H9 (cell line): ENCODE measurements around the gene FSIP1. TPM values are rescaled to one million over a fixed set of nuclear protein-coding genes. Genes with fewer than 3 reads are reported as not detected.

Source experiments
- DNase-seq: peaks from one replicate; pipeline ENCODE4 v3.0.0-alpha.2; 2017
- H2AFZ ChIP-seq: one replicate; pipeline ENCODE4 v1.6.1; 2013; ENCODE audit warnings: mild to moderate bottlenecking, low read length, control low read depth, moderate library complexity
- H2AK5ac ChIP-seq: 2 replicates; pipeline ENCODE4 v1.6.1; 2013; ENCODE audit warnings: low read length, control low read depth, mixed read lengths; ENCODE audit not compliant: insufficient read length
- H2BK120ac ChIP-seq: one replicate; pipeline ENCODE4 v1.6.1; 2013; ENCODE audit warnings: low read depth, mild to moderate bottlenecking, low read length, control low read depth, inconsistent platforms; ENCODE audit not compliant: poor library complexity, severe bottlenecking
- H2BK12ac ChIP-seq: 2 replicates; pipeline ENCODE4 v1.6.1; 2013; ENCODE audit warnings: low read length, control low read depth, mixed read lengths, low read depth; ENCODE audit not compliant: insufficient read length
- H2BK15ac ChIP-seq: 2 replicates; pipeline ENCODE4 v1.6.1; 2013; ENCODE audit warnings: low read depth, low read length, control low read depth
- H2BK20ac ChIP-seq: one replicate; pipeline ENCODE4 v1.6.1; 2013; ENCODE audit warnings: low read depth, mild to moderate bottlenecking, low read length, control low read depth, inconsistent platforms; ENCODE audit not compliant: poor library complexity, severe bottlenecking
- H2BK5ac ChIP-seq: 2 replicates; pipeline ENCODE4 v1.6.1; 2013; ENCODE audit warnings: low read length, control low read depth, mixed read lengths; ENCODE audit not compliant: insufficient read length
- H3K14ac ChIP-seq: 2 replicates; pipeline ENCODE4 v1.6.1; 2013; ENCODE audit warnings: low read length, control low read depth; ENCODE audit not compliant: insufficient read depth
- H3K18ac ChIP-seq: 2 replicates; pipeline ENCODE4 v1.6.1; 2013; ENCODE audit warnings: low read depth, mild to moderate bottlenecking, mixed read lengths, low read length, control low read depth; ENCODE audit not compliant: insufficient read length
- H3K23ac ChIP-seq: 2 replicates; pipeline ENCODE4 v1.6.1; 2013; ENCODE audit warnings: low read length, control low read depth, mixed read lengths, low read depth; ENCODE audit not compliant: insufficient read length
- H3K23me2 ChIP-seq: 2 replicates; pipeline ENCODE4 v1.6.1; 2013; ENCODE audit warnings: low read depth, mild to moderate bottlenecking, mixed read lengths, low read length, control low read depth; ENCODE audit not compliant: insufficient read length, poor library complexity, severe bottlenecking
- H3K27ac ChIP-seq: 2 replicates; pipeline ENCODE4 v1.5.1; 2013; ENCODE audit warnings: low read length, control low read depth, mixed read lengths, low read depth; ENCODE audit not compliant: insufficient read length
- H3K27me3 ChIP-seq: 2 replicates; pipeline ENCODE4 v1.6.1; 2013; ENCODE audit warnings: low read length, control low read depth, inconsistent platforms; ENCODE audit not compliant: insufficient read depth
- H3K4ac ChIP-seq: 2 replicates; pipeline ENCODE4 v1.6.1; 2013; ENCODE audit warnings: low read depth, mild to moderate bottlenecking, control low read depth, inconsistent platforms, low read length, moderate library complexity
- H3K4me1 ChIP-seq: 2 replicates; pipeline ENCODE4 v1.6.1; 2013; ENCODE audit warnings: low read length, control low read depth, inconsistent platforms; ENCODE audit not compliant: insufficient read depth
- H3K4me2 ChIP-seq: 2 replicates; pipeline ENCODE4 v1.6.1; 2013; ENCODE audit warnings: low read length, control low read depth, mixed read lengths; ENCODE audit not compliant: insufficient read length, insufficient read depth
- H3K56ac ChIP-seq: 2 replicates; pipeline ENCODE4 v1.6.1; 2013; ENCODE audit warnings: low read depth, mild to moderate bottlenecking, mixed read lengths, low read length, control low read depth; ENCODE audit not compliant: insufficient read length
- H3K79me1 ChIP-seq: 2 replicates; pipeline ENCODE4 v1.6.1; 2013; ENCODE audit warnings: low read depth, mild to moderate bottlenecking, moderate library complexity, low read length, control low read depth, inconsistent platforms; ENCODE audit not compliant: insufficient read depth, poor library complexity, severe bottlenecking
- H3K79me2 ChIP-seq: 2 replicates; pipeline ENCODE4 v1.6.1; 2013; ENCODE audit warnings: low read length, control low read depth, inconsistent platforms; ENCODE audit not compliant: insufficient read depth
- H3K9ac ChIP-seq: 2 replicates; pipeline ENCODE4 v1.6.1; 2013; ENCODE audit warnings: low read length, control low read depth, mixed read lengths; ENCODE audit not compliant: insufficient read length; ENCODE audit errors: extremely low read depth
- H3K9me3 ChIP-seq: one replicate; pipeline ENCODE4 v1.6.1; 2013; ENCODE audit warnings: low read depth, low read length, inconsistent platforms; ENCODE audit not compliant: control insufficient read depth
- H3T11ph ChIP-seq: one replicate; pipeline ENCODE4 v1.6.1; 2013; ENCODE audit warnings: mild to moderate bottlenecking, low read length, control low read depth, inconsistent platforms
- H4K20me1 ChIP-seq: one replicate; pipeline ENCODE4 v1.6.1; 2013; ENCODE audit not compliant: control insufficient read depth, insufficient read length, insufficient read depth
- H4K5ac ChIP-seq: 2 replicates; pipeline ENCODE4 v1.6.1; 2013; ENCODE audit warnings: low read depth, mild to moderate bottlenecking, mixed read lengths, low read length, control low read depth; ENCODE audit not compliant: insufficient read length
- H4K8ac ChIP-seq: replicated peaks from 2 replicates; pipeline ENCODE4 v1.6.1; 2013; ENCODE audit warnings: low read length, control low read depth, mixed read lengths, low read depth; ENCODE audit not compliant: insufficient read length
- H4K91ac ChIP-seq: 2 replicates; pipeline ENCODE4 v1.6.1; 2013; ENCODE audit warnings: low read depth, mild to moderate bottlenecking, moderate library complexity, mixed read lengths, low read length, control low read depth; ENCODE audit not compliant: insufficient read length
- H3K27ac Mint-ChIP-seq, 3 experiments: 2 replicates in 2 of 3; 3 replicates in 1 of 3; pipeline ENCODE4 v1.8.0; 2020 to 2021; ENCODE audit warnings: mixed read lengths in 3 of 3, mild to moderate bottlenecking in 1 of 3, moderate library complexity in 1 of 3
- H3K27me3 Mint-ChIP-seq: 2 replicates; pipeline ENCODE4 v1.8.0; 2021; ENCODE audit warnings: low read depth, mild to moderate bottlenecking, moderate library complexity, mixed read lengths
- H3K36me3 Mint-ChIP-seq, 3 experiments: 2 replicates in 2 of 3; 3 replicates in 1 of 3; pipeline ENCODE4 v1.8.0; 2020 to 2021; ENCODE audit warnings: low read depth in 3 of 3, mixed read lengths in 3 of 3; ENCODE audit not compliant: insufficient read depth in 1 of 3
- H3K4me1 Mint-ChIP-seq, 2 experiments: 2 replicates each; pipeline ENCODE4 v1.8.0; 2020; ENCODE audit warnings: mixed read lengths in 2 of 2
- H3K4me3 Mint-ChIP-seq, 2 experiments: 2 replicates in 1 of 2; 3 replicates in 1 of 2; pipeline ENCODE4 v1.8.0; 2020 to 2021; ENCODE audit warnings: mild to moderate bottlenecking in 2 of 2, mixed read lengths in 2 of 2, moderate library complexity in 1 of 2
- H3K9me3 Mint-ChIP-seq, 2 experiments: 2 replicates in 1 of 2; 3 replicates in 1 of 2; pipeline ENCODE4 v1.8.0; 2020; ENCODE audit warnings: mild to moderate bottlenecking in 2 of 2, mixed read lengths in 2 of 2, moderate library complexity in 1 of 2
- CTCF ChIP-seq: fragments of 200-600 bp; sonication (generic); conservative IDR thresholded peaks from 3 replicates; pipeline ENCODE4 v1.8.0; 2021; ENCODE audit warnings: antibody characterized with exemption, mild to moderate bottlenecking
- WGBS: extraction: QIAGEN DNeasy Blood & Tissue Kit; methylation state at CpG from one replicate; pipeline ENCODE4 v1.1.7; 2013; ENCODE audit warnings: missing lambda C conversion rate, low lambda C conversion rate, mixed read lengths; ENCODE audit not compliant: insufficient read length; ENCODE audit errors: extremely low coverage; 5-methylcytosine and 5-hydroxymethylcytosine counted together
- total RNA-seq: library from RNA; stranded (reverse); gene quantifications from 2 replicates; pipeline ENCODE4 v1.2.1, GENCODE V29; 2021

The FSIP1 gene
- total RNA-seq, 1 experiment from 2014 or later, result 0.96 TPM

- no peak overlapping the region for H3K4me3 Mint-ChIP-seq
- no peak overlapping the region for H3K27ac ChIP-seq
- no peaks in the 10 kb centered on the region for H4K20me1 ChIP-seq
These were observed 189.5 kb downstream of the FSIP1 start for GRCh38 chr15:39593071-39593655.

More at GRCh38 chr15:39593071-39593655, 189.5 kb downstream of the FSIP1 start:
- H2AFZ ChIP-seq, result no peak overlapping the region
- DNase-seq, result no peak
- no peak for TF ChIP-seq CTCF
- Mint-ChIP-seq H3K27me3 (no peaks in the 10 kb centered on the region), H3K27ac (no peak overlapping the region), H3K9me3 (no peaks in the 10 kb centered on the region), H3K36me3 (peaks cover 47 to 82% (median 79%) of the 10 kb centered on the region in 3 experiments; a peak in 6 of 7 replicates), H3K4me1 (peaks cover 5 to 7% of the 10 kb centered on the region in 2 experiments)
- no peak overlapping the region for H2AK5ac ChIP-seq
- H2BK12ac ChIP-seq, result no peak overlapping the region
- WGBS, result no CpG with 5 or more reads among the region's 15 CpGs
- H3K27me3 ChIP-seq, result no peaks in the 10 kb centered on the region
- H2BK120ac ChIP-seq, result no peak overlapping the region
- H3T11ph ChIP-seq, result no peak overlapping the region
- H3K79me1 ChIP-seq, result no peaks in the 10 kb centered on the region
- H4K8ac ChIP-seq, result no peak overlapping the region
- H2BK20ac ChIP-seq, result no peak overlapping the region
- no peak overlapping the region for H3K4me2 ChIP-seq
- no peak overlapping the region for H3K56ac ChIP-seq
- no peak overlapping the region for H4K91ac ChIP-seq
- H3K18ac ChIP-seq, result no peak overlapping the region
- no peaks in the 10 kb centered on the region for H3K9me3 ChIP-seq
- H3K9ac ChIP-seq, result no peak overlapping the region
- H3K4ac ChIP-seq, result no peak overlapping the region
- no peak overlapping the region for H2BK15ac ChIP-seq
- H3K23ac ChIP-seq, result no peak overlapping the region
- no peaks in the 10 kb centered on the region for H3K4me1 ChIP-seq
- H3K23me2 ChIP-seq, result no peaks in the 10 kb centered on the region
- no peak overlapping the region for H2BK5ac ChIP-seq
- no peak overlapping the region for H4K5ac ChIP-seq
- no peak overlapping the region for H3K14ac ChIP-seq
- H3K79me2 ChIP-seq, result no peaks in the 10 kb centered on the region
